Heart left ventricle (tissue), 16 donors: ENCODE data around the gene NDFIP2. TPM values are rescaled to one million over a fixed set of nuclear protein-coding genes. Genes with fewer than 3 reads are reported as not detected.

Experiments used
- ATAC-seq, 4 donors: fragments of 200-7000 bp; cut with Tn5 transposase; one replicate each; pipeline ENCODE4 v1.9.1; 2020 to 2022; ENCODE audit warnings: moderate library complexity in 4 of 4, mild to moderate bottlenecking in 3 of 4, moderate number of reproducible peaks in 1 of 4
- DNase-seq, 5 donors: peaks; one replicate each; pipeline ENCODE4 v3.0.0-alpha.2; 2020
- H3K27ac ChIP-seq, 12 donors: fragments of 200-600 bp; sonication (generic) in 4 of 12; one replicate each; pipeline versions ENCODE4 v1.5.0 to v1.8.0; 2016 to 2022; ENCODE audit warnings: mild to moderate bottlenecking in 2 of 12
- H3K27me3 ChIP-seq, 9 donors: fragments of 200-600 bp; sonication (generic) in 2 of 9; one replicate each; pipeline versions ENCODE4 v1.5.1 to v1.8.0; 2016 to 2022; ENCODE audit warnings: mild to moderate bottlenecking in 3 of 9
- H3K36me3 ChIP-seq, 9 donors: fragments of 200-600 bp; sonication (generic) in 2 of 9; one replicate each; pipeline versions ENCODE4 v1.5.0 to v1.8.0; 2018 to 2022; ENCODE audit warnings: mild to moderate bottlenecking in 2 of 9
- H3K4me1 ChIP-seq, 12 donors: fragments of 200-600 bp; sonication (generic) in 4 of 12; one replicate each; pipeline versions ENCODE4 v1.5.0 to v1.8.0; 2016 to 2022; ENCODE audit warnings: mild to moderate bottlenecking in 3 of 12
- H3K4me3 ChIP-seq, 12 donors: fragments of 200-600 bp; sonication (generic) in 4 of 12; one replicate each; pipeline versions ENCODE4 v1.5.0 to v1.8.0; 2017 to 2022; ENCODE audit warnings: mild to moderate bottlenecking in 9 of 12, moderate library complexity in 4 of 12
- H3K9me3 ChIP-seq, 12 donors: fragments of 200-600 bp; sonication (generic) in 4 of 12; one replicate each; pipeline versions ENCODE4 v1.5.0 to v1.8.0; 2016 to 2022; ENCODE audit warnings: mild to moderate bottlenecking in 1 of 12
- CTCF ChIP-seq, 12 donors: fragments of 200-600 bp; sonication (generic) in 4 of 12; IDR thresholded peaks; one replicate each; pipeline versions ENCODE4 v1.5.0 to v1.8.0; 2018 to 2022; ENCODE audit warnings: antibody characterized with exemption in 12 of 12, mild to moderate bottlenecking in 5 of 12
- POLR2A ChIP-seq, 2 donors: fragments of 450-650 bp; IDR thresholded peaks; one replicate each; pipeline ENCODE4 v1.6.1; 2017; ENCODE audit warnings: antibody characterized with exemption in 2 of 2, mild to moderate bottlenecking in 2 of 2, moderate library complexity in 2 of 2
- WGBS, 4 donors: extraction: QIAGEN DNeasy Blood & Tissue Kit in 2 of 4; methylation state at CpG; one replicate each; pipeline versions ENCODE4 v1.1.5 to v1.1.7; 2013 to 2018; 5-methylcytosine and 5-hydroxymethylcytosine counted together
- intact Hi-C, 10 donors: fragments of 100-400 bp; cut with DNase I; formaldehyde crosslinking; loops; one replicate each; pipeline versions ENCODE4 v1.11.1 to v1.14.2; 2022
- polyA plus RNA-seq, 2 donors: library from polyadenylated mRNA; stranded (reverse); fragments of 200-250 nt; gene quantifications; one replicate each; pipeline ENCODE4 v1.2.3, GENCODE V29; 2013
- total RNA-seq, 9 donors: library from RNA; depleted of rRNA in 2 of 9; stranded (reverse); fragments of >200 nt in 2 of 9; fragmentation: NEBNext Ultra II Directional in 3 of 9; extraction: Animal tissue kit (Norgen Biotek cat#: 25700) in 3 of 9; gene quantifications; one replicate each; pipeline versions ENCODE4 v1.1.0 to v1.2.4, GENCODE V29; 2016 to 2023
- donor health status: ischemic (EF 13 %, LVEDD 7.1; RV severe dilation, severe dysfunction).
- donor health status: healthy with polysubstance abuse.
- donor health status: DM: no; HTN: yes; CAD: no.
- donor health status: DM: no; HTN: no; CAD: no.
- donor health status: ischemic (EF 25% LVEDD 6.9; RV normal size, moderate dysfunction).
- donor health status: ischemic (EF 25% LVEDD 5.7; RV mildly dilated, moderate dysfunction).
- donor health status: healthy.
- donor health status: DM: yes; HTN: yes; CAD: no.
- donor health status: ischemic (EF 35%, LVEDD 5.7; RV mildly dilated, moderate dysfunction).
- donor health status: nonischemic (EF 11% LVEDD 7.7; RV severe dilation, severe dysfunction).
- donor health status: DM: yes; HTN: yes; CAD: no.
- donor health status: PGD.
- donor health status: ischemic (EF 29% LVEDD 5.4; RV normal size, mild dysfunction).
- donor health status: nonischemic (EF 23%, LVEDD 6.1; RV moderate dilation, normal function).

NDFIP2 gene
- total and polyA plus RNA-seq, 11 donors, result 14.2 to 42.6 (median 32.1) TPM

DNA sequence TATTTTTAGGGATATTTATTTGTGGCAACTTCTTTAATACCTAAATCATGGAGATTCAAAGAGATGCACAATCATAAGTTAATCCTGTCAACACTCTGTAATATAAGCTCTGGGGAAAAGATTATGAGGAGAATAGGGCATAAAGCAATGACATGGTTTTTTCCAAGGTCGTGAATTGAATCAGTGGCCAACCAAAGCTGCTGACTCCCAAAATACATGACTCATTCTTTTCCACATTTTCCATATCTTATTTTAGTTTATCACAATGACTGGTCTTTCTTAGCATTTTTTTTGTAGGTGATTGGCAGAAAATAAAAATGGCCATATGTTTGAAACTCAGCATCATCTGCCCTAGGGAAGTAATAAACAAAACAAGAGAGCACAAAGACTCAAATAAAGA is 46.4 kb upstream of the NDFIP2 start:
- ATAC-seq, result no peak
- Histone ChIP-seq H3K9me3 (no peaks in the 10 kb centered on the region), H3K27me3 (no peaks in the 10 kb centered on the region), H3K4me3 (no peak overlapping the region), H3K36me3 (no peaks in the 10 kb centered on the region), H3K27ac (no peak overlapping the region), H3K4me1 (no peaks in the 10 kb centered on the region)
- intact Hi-C loops, result loop anchor here in 2 of 10 donors (5.0 kb wide), 1 partner anchor 43 kb away; no protein-coding TSS in a partner anchor
- no peak for DNase-seq
- 44 to 58% (median 52%) methylated on average over 1 of the region's 1 CpG for WGBS, 4 donors
- TF ChIP-seq POLR2A (IDR thresholded peaks at IDR 0.05), result no peak
- TF ChIP-seq CTCF (IDR thresholded peaks at IDR 0.05), result no peak

DNA sequence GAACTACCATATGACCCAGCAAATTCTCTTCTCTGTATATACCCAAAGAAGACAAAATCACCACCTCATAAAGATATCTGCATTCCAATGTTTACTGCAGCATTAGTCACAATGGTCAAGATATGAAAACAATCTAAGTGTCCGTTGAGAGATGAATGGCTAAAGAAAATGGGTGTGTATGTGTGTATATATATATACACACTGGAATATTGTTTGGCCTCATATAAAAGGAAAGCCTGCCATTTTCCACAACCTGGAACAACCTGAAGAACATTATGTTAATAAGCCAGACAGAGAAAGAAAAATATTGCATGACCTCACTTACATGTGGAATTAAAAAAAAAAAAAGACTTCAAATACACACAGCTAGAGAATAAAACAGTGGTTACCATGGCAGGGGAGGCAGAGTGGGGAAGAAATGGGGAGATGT is 45.4 kb upstream of the NDFIP2 start:
- Histone ChIP-seq H3K36me3 (no peaks in the 10 kb centered on the region), H3K27ac (no peak overlapping the region), H3K4me3 (no peak overlapping the region), H3K9me3 (no peaks in the 10 kb centered on the region), H3K4me1 (no peaks in the 10 kb centered on the region), H3K27me3 (no peaks in the 10 kb centered on the region)
- TF ChIP-seq POLR2A (IDR thresholded peaks at IDR 0.05) (no peak), CTCF (IDR thresholded peaks at IDR 0.05) (no peak)
- intact Hi-C loops, result no loop called here
- DNase-seq, result no peak
- 26 to 35% (median 30%) methylated on average over 1 of the region's 1 CpG for WGBS, 4 donors
- no peak for ATAC-seq

DNA sequence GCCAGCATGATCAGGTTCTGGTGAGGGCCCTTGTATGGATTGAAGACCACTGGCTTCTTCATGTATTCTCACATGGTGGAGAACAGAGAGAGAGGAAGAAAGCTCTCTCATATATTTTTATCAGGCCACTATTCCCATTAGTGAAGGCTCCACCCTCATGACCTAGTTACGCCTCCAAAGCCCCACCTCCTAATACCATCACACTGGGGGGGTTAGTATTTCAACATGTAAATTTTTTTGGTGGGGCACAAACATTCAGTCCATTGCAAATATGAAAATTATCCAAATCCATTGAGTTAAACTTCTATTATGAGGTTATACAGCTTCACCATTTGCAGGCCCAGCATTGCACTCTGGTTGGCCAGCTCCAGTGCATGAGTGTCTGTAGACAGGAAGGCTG is 41.7 kb upstream of the NDFIP2 start:
- WGBS, 4 donors, result 86 to 100% (median 95%) methylated on average over 1 of the region's 1 CpG
- H3K9me3 ChIP-seq, result no peaks in the 10 kb centered on the region
- intact Hi-C loops, result no loop called here
- ATAC-seq (no peak), DNase-seq (no peak)
- H3K4me1 ChIP-seq, result no peaks in the 10 kb centered on the region
- no peak overlapping the region for H3K4me3 ChIP-seq
- H3K27ac ChIP-seq, result no peak overlapping the region
- no peak for TF ChIP-seq CTCF (IDR thresholded peaks at IDR 0.05)
- no peak for TF ChIP-seq POLR2A (IDR thresholded peaks at IDR 0.05)
- H3K36me3 ChIP-seq, result no peaks in the 10 kb centered on the region
- H3K27me3 ChIP-seq, result no peaks in the 10 kb centered on the region

DNA sequence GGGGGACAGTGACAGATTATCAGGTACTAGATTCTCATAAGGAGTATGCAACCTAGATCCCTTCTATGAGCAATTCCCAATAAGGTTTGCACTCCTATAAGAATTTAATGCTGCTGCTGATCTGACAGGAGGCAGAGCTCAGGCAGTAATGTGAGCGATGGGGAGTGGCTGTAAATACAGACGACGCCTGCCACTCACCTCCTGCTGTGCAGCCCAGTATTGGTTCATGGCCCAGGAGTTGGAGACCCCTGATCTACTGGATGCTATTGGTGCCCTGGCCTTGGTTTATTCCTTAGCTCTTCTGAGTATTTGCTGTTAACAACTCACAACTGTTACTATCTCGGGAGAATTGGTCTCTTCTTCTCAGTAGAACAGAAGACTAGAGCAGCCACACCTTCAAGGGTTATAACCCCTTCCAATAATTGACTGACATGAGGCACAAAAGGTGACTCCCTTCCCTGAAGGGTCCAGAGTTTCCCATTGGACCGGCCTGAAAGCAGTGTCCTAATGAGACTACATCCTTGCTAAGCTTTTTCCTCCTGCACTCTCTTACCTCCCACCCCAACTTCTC is 39.9 kb upstream of the NDFIP2 start:
- WGBS, 4 donors, result 85 to 92% (median 88%) methylated on average over 5 of the region's 5 CpGs
- Histone ChIP-seq H3K27ac (no peak overlapping the region), H3K4me3 (no peak overlapping the region), H3K36me3 (no peaks in the 10 kb centered on the region), H3K27me3 (no peaks in the 10 kb centered on the region), H3K9me3 (no peaks in the 10 kb centered on the region), H3K4me1 (no peaks in the 10 kb centered on the region)
- intact Hi-C loops, result no loop called here
- DNase-seq (no peak), ATAC-seq (no peak)
- TF ChIP-seq CTCF (IDR thresholded peaks at IDR 0.05) (no peak), POLR2A (IDR thresholded peaks at IDR 0.05) (no peak)
